BJ (cell line): ENCODE results near the gene MPPED1. TPM values are rescaled to one million over a fixed set of nuclear protein-coding genes. Genes with fewer than 3 reads are reported as not detected.

Experiments
- CTCF ChIA-PET: fragments of 350-600 bp; formaldehyde crosslinking; extraction: SDS; loops from one replicate; lab custom pipeline; 2021; ENCODE audit warnings: antibody characterized with exemption, inconsistent platforms; lab: Yijun Ruan, JAX
- POLR2A ChIA-PET: fragments of 300-600 bp; sonication (Branson Sonifier 250); formaldehyde crosslinking; extraction: SDS; loops from one replicate; lab custom pipeline; 2021; ENCODE audit warnings: antibody characterized with exemption; lab: Charles Lee
- DNase-seq: peaks from one replicate; pipeline ENCODE4 v3.0.0-alpha.2; 2011; ENCODE audit warnings: low read depth
- H3K27me3 ChIP-seq: 2 replicates; pipeline ENCODE4 v1.6.0; 2011; ENCODE audit warnings: low read length; ENCODE audit not compliant: control insufficient read depth, insufficient read depth
- H3K36me3 ChIP-seq: 2 replicates; pipeline ENCODE4 v1.5.1; 2011; ENCODE audit warnings: low read length; ENCODE audit not compliant: control insufficient read depth, insufficient read depth
- H3K4me3 ChIP-seq: 2 replicates; pipeline ENCODE4 v1.5.1; 2011; ENCODE audit warnings: low read depth, mild to moderate bottlenecking, control low read depth, low read length
- polyA plus RNA-seq: library from polyadenylated mRNA; depleted of rRNA; stranded (reverse); fragments of >200 nt; gene quantifications from 2 replicates; pipeline ENCODE4 v1.2.3, GENCODE V29; 2011
- TF ChIP-seq, protein P1 (sequence below): IDR thresholded peaks from 2 replicates; pipeline ENCODE4 v1.5.1; 2011; ENCODE audit warnings: low read depth, mild to moderate bottlenecking, control low read depth, inconsistent platforms, low read length, moderate library complexity; ENCODE audit not compliant: insufficient read depth

MPPED1 gene
- polyA plus RNA-seq, 1 experiment: not detected

DNA sequence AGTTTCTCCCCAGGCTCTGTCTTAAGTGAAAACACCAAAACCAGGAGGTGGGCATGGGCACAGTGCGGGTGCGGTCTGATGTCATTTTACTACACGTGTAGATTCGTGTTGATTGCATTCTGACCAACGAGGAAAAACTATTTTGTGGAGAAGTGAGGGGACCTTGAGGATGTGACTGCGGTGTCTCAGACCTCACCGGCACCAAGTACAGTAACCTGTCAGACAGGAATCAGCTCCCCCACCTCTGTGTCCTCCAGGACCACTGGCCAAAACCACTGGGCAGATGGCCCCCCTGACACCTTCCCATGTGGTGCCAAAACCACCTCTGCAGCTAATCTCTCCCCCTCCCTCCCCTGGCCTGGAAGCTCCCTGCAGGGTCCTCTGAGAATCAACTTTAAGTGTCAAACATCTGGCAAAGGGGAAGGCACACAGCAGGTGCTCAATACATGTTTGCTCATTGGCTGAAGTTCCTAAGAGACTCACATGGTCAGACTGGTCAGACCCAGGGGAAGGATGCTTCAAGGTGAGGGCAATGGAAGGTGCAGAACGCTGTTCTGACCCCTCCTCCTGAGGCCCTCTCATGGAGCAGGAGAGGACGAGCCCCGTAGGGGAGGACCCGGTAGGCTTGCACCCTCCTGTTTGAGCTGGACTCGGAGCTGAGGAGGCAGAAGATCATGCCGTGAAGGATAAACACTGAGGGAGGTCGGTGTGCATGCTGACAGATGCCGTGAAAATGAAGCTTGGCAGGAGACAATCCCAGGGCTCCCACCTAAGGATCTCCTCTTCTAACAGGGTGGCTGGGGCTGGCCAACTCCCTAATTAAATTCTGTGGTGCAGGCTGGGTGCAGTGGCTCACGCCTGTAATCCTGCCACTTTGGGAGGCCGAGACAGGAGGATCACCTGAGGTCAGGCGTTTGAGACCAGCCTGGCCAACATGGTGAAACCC lies 129.9 kb downstream of the MPPED1 start:
- no peak overlapping the region for H3K4me3 ChIP-seq
- TF ChIP-seq, protein P1, sequence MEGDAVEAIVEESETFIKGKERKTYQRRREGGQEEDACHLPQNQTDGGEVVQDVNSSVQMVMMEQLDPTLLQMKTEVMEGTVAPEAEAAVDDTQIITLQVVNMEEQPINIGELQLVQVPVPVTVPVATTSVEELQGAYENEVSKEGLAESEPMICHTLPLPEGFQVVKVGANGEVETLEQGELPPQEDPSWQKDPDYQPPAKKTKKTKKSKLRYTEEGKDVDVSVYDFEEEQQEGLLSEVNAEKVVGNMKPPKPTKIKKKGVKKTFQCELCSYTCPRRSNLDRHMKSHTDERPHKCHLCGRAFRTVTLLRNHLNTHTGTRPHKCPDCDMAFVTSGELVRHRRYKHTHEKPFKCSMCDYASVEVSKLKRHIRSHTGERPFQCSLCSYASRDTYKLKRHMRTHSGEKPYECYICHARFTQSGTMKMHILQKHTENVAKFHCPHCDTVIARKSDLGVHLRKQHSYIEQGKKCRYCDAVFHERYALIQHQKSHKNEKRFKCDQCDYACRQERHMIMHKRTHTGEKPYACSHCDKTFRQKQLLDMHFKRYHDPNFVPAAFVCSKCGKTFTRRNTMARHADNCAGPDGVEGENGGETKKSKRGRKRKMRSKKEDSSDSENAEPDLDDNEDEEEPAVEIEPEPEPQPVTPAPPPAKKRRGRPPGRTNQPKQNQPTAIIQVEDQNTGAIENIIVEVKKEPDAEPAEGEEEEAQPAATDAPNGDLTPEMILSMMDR: no peak
- H3K27me3 ChIP-seq: no peaks in the 10 kb centered on the region
- no peaks in the 10 kb centered on the region for H3K36me3 ChIP-seq
- DNase-seq: no peak
- CTCF ChIA-PET: no interaction called here
- POLR2A ChIA-PET: no interaction called here

DNA sequence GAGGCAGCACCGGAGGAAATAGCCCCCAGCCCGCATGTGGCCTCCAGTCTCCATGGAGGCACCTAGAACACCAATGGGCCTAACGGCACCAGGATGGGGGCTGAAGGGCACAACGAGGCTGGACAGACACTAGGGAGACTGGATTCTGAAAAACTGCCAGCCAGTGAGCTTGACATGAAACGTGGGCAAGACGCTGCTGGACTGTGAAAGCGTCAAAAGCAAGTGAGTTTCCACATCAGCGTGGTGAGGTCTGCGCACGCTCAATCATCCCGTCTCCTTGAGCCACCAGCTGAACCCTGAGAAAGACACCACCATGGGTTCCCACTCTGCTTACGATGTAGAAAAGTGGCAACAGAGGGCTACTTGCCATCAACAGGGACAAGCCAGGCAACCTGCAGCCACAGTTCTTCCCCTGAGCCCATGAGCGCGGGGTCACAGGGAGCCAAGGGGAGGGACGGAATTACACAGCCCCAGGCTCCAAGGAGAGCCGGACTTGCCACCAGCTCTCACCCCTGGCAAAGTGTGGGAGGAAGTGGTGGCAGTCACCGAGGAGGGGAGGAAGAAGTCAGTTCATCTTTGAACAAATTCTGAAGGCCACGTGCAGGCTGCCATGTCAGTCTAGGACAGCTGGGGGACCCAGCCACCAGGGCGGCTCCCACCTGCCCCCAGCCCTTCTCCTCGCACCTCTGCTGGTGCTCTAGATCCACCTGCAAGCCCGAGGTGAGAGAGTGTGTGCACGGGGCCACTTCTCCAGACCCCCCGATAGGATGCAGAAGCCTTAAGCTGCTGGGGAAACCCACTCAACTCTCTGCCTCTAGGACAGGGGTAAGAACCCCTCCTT lies 131.1 kb downstream of the MPPED1 start:
- Histone ChIP-seq H3K4me3 (no peak overlapping the region), H3K27me3 (no peaks in the 10 kb centered on the region), H3K36me3 (no peaks in the 10 kb centered on the region)
- DNase-seq: no peak
- CTCF ChIA-PET: no interaction called here
- POLR2A ChIA-PET: no interaction called here
- TF ChIP-seq, protein P1: no peak

DNA sequence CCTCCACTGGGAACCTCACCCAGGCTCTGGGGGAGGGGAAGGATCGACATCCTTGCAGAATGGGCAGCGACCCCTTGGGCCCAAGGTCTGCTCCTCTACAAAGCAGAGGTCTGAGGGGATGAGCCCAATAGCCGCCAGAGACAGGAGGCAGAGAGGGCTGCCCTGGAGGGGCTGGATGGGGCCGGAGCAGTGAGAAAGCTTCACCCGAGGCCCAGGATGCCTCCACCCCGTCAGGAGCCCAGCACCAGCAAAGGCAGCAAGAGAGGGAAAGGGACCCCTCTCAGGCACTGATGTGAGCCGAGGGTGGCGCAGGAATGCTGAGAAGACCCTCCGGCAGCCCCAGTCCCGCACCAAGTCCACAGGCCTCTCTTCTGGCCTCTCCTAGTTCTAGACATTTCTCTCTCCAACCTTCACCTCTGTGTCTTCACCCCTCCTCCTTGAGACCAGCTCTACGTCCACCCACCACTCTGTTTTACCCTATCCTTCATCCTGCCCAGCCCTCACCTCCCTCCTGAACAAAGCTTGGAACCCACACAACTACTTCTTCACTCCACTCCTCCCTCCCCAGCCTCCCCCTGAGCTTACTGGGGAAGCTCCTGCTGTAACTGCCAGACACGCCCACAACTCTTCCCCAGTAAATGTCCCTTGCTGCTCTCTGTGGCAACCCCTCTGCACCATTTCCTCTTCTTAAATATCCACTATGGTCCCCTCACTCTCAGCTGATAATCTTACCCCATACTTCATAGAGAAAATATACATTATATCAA lies 131.9 kb downstream of the MPPED1 start:
- Histone ChIP-seq H3K27me3 (no peaks in the 10 kb centered on the region), H3K4me3 (no peak overlapping the region), H3K36me3 (no peaks in the 10 kb centered on the region)
- ChIA-PET POLR2A (no interaction called here), CTCF (no interaction called here)
- no peak for DNase-seq
- TF ChIP-seq, protein P1: no peak

DNA sequence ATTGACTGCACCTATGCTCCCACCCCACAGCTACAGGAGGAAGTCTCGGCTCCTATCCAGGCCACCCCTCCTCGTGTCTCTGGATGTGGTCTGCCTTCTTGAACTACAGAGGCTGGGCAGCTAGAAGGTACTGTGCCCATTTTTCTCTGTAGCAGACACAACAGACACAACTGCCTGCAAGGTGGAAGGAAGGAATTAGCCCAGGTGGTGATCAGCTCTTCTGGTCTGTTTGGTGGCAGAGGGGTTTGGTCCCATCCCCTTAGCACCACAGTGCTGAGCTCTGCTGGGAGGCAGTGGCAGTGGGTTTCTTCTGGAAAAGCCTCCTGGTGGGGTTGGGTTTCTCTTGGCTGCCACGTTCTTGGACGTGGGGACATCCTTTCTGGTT lies 132.5 kb downstream of the MPPED1 start:
- ChIA-PET CTCF (no interaction called here), POLR2A (no interaction called here)
- DNase-seq: no peak
- Histone ChIP-seq H3K36me3 (no peaks in the 10 kb centered on the region), H3K27me3 (no peaks in the 10 kb centered on the region), H3K4me3 (no peak overlapping the region)
- TF ChIP-seq, protein P1: no peak
